Measurements from ENCODE around the gene BOLA1. TPM values are rescaled to one million over a fixed set of nuclear protein-coding genes. Genes with fewer than 3 reads are reported as not detected.

Gene BOLA1
- total and polyA plus RNA-seq, 2 donors (not counting 3 experiments of a cell fraction or from before 2014, with no cell fraction given): 10.8 to 12.2 TPM

- no peak for DNase-seq (ENCODE audit: low read depth, low spot score)
- intact Hi-C loops (cut with micrococcal nuclease): no loop called here
- dilution Hi-C loops (cut with MboI; ENCODE audit: extremely low pct_ligation_motif_present, low sequenced_read_pairs): no loop called here
- ChIA-PET POLR2A (no interaction called here), CTCF (interaction anchor here (0.9 kb wide), 1 partner anchor 144 kb away, joined by 6 read pairs; no protein-coding TSS in a partner anchor)
- H4K20me1 ChIP-seq (replicated peaks; ENCODE audit: control insufficient read depth, extremely low read depth, insufficient read depth, low read length): no peaks in the 10 kb centered on the region
- no peaks in the 10 kb centered on the region for H3K9me1 ChIP-seq (replicated peaks; ENCODE audit: control insufficient read depth, extremely low read depth, insufficient read depth, low read length)
- no peaks in the 10 kb centered on the region for H3K79me2 ChIP-seq (ENCODE audit: control insufficient read depth, insufficient read depth, low read length)
- no TSS peak for BruUV-seq (replicated peaks)
- H3K9me3 ChIP-seq (replicated peaks; ENCODE audit: control insufficient read depth, insufficient read depth, low read length): no peaks in the 10 kb centered on the region
- peaks cover 0 to 7% of the 10 kb centered on the region in 2 experiments for H3K27me3 ChIP-seq (ENCODE audit: control insufficient read depth in 2 of 2, insufficient read depth in 2 of 2, low read length in 2 of 2)
- H3K36me3 ChIP-seq (ENCODE audit: control insufficient read depth in 2 of 2, extremely low read depth in 1 of 2, insufficient read depth in 2 of 2, low read length in 2 of 2): no peaks in the 10 kb centered on the region
- no peaks in the 10 kb centered on the region for H3K4me1 ChIP-seq (ENCODE audit: control insufficient read depth, extremely low read depth, insufficient read depth, low read length)
- no peak overlapping the region for H3K4me3 ChIP-seq (replicated peaks in 1 of 3; ENCODE audit: insufficient read depth in 1 of 3, low read depth in 1 of 3, low read length in 3 of 3)
- H3K27ac ChIP-seq (ENCODE audit: insufficient read depth, low read depth, low read length): no peak overlapping the region
- H3K9ac ChIP-seq (replicated peaks; ENCODE audit: extremely low read depth, insufficient read depth, low read length): no peak overlapping the region
- TF ChIP-seq POLR2AphosphoS5 (IDR thresholded peaks at IDR 0.05; ENCODE audit: insufficient read depth, low read depth, low read length): no peak
- TF ChIP-seq, protein P1, sequence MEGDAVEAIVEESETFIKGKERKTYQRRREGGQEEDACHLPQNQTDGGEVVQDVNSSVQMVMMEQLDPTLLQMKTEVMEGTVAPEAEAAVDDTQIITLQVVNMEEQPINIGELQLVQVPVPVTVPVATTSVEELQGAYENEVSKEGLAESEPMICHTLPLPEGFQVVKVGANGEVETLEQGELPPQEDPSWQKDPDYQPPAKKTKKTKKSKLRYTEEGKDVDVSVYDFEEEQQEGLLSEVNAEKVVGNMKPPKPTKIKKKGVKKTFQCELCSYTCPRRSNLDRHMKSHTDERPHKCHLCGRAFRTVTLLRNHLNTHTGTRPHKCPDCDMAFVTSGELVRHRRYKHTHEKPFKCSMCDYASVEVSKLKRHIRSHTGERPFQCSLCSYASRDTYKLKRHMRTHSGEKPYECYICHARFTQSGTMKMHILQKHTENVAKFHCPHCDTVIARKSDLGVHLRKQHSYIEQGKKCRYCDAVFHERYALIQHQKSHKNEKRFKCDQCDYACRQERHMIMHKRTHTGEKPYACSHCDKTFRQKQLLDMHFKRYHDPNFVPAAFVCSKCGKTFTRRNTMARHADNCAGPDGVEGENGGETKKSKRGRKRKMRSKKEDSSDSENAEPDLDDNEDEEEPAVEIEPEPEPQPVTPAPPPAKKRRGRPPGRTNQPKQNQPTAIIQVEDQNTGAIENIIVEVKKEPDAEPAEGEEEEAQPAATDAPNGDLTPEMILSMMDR (IDR thresholded peaks at IDR 0.05; ENCODE audit: extremely low read depth in 1 of 2, insufficient read depth in 1 of 2, low read depth in 1 of 2, low read length in 2 of 2): no peak
- H3K4me2 ChIP-seq (ENCODE audit: insufficient read depth, low read length): no peak overlapping the region
- H2AFZ ChIP-seq (ENCODE audit: low read depth, low read length): no peak overlapping the region
- no peak for FAIRE-seq
Observed at GRCh38 chr1:149906570-149907075, 7.3 kb downstream of the BOLA1 start.

DNA sequence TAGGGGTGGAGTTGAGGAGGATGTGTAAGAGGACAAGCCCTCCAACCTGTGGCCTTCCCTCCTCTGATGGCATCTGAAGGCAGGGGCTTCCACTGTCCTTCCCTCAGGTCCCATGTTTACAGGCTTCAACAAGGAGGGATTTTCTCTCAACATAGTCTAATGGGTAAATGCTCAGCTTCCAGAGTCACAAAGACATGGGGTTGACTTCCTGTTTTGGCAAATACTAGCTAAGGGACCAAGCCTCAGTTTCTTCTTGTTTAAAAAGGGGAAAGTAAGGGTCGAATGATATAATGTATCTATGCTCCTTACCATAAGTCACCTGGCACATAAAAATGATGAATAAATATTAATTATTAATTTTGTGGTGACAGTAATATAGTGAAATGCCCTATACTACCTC is 15.2 kb downstream of the BOLA1 start:
- POLR2A ChIA-PET: no interaction called here
- intact Hi-C loops (cut with micrococcal nuclease): no loop called here

More for the DNA sequence above, 15.2 kb downstream of the BOLA1 start:
- H4K20me1 ChIP-seq (replicated peaks; ENCODE audit: control insufficient read depth, extremely low read depth, insufficient read depth, low read length): no peaks in the 10 kb centered on the region
- FAIRE-seq (no peak), DNase-seq (ENCODE audit: low read depth, low spot score) (no peak)
- CTCF ChIA-PET: interaction anchor here (1.5 kb wide), 1 partner anchor 272 kb away, joined by 4 read pairs; no protein-coding TSS in a partner anchor
- H3K9ac ChIP-seq (replicated peaks; ENCODE audit: extremely low read depth, insufficient read depth, low read length): no peak overlapping the region
- no peaks in the 10 kb centered on the region for H3K36me3 ChIP-seq (ENCODE audit: control insufficient read depth in 2 of 2, extremely low read depth in 1 of 2, insufficient read depth in 2 of 2, low read length in 2 of 2)
- no peak overlapping the region for H3K4me2 ChIP-seq (ENCODE audit: insufficient read depth, low read length)
- no peaks in the 10 kb centered on the region for H3K9me1 ChIP-seq (replicated peaks; ENCODE audit: control insufficient read depth, extremely low read depth, insufficient read depth, low read length)
- H3K79me2 ChIP-seq (ENCODE audit: control insufficient read depth, insufficient read depth, low read length): no peaks in the 10 kb centered on the region
- BruUV-seq (replicated peaks): no TSS peak
- no peak overlapping the region for H2AFZ ChIP-seq (ENCODE audit: low read depth, low read length)
- H3K9me3 ChIP-seq (replicated peaks; ENCODE audit: control insufficient read depth, insufficient read depth, low read length): no peaks in the 10 kb centered on the region
- TF ChIP-seq, protein P1 (IDR thresholded peaks at IDR 0.05; ENCODE audit: extremely low read depth in 1 of 2, insufficient read depth in 1 of 2, low read depth in 1 of 2, low read length in 2 of 2): no peak
- no peak for TF ChIP-seq POLR2AphosphoS5 (IDR thresholded peaks at IDR 0.05; ENCODE audit: insufficient read depth, low read depth, low read length)
- TF ChIP-seq MYC (IDR thresholded peaks at IDR 0.05; ENCODE audit: low read depth, low read length): no peak
- no peak for TF ChIP-seq GATA2 (IDR thresholded peaks at IDR 0.05; ENCODE audit: insufficient read depth, insufficient read length, low read depth, low read length)
- no peak for TF ChIP-seq EZH2 (IDR thresholded peaks at IDR 0.05; ENCODE audit: borderline replicate concordance, low read depth, low read length, severe bottlenecking)
- no peak for TF ChIP-seq FOS (IDR thresholded peaks at IDR 0.05; ENCODE audit: borderline replicate concordance, insufficient read depth, low read length)
- H3K4me3 ChIP-seq (replicated peaks in 1 of 3; ENCODE audit: insufficient read depth in 1 of 3, low read depth in 1 of 3, low read length in 3 of 3): no peak overlapping the region
- dilution Hi-C loops (cut with MboI; ENCODE audit: extremely low pct_ligation_motif_present, low sequenced_read_pairs): no loop called here
- H3K27me3 ChIP-seq (ENCODE audit: control insufficient read depth in 2 of 2, insufficient read depth in 2 of 2, low read length in 2 of 2): peaks cover 17 to 28% of the 10 kb centered on the region in 2 experiments
- H3K4me1 ChIP-seq (ENCODE audit: control insufficient read depth, extremely low read depth, insufficient read depth, low read length): peaks cover 3% of the 10 kb centered on the region
- H3K27ac ChIP-seq (ENCODE audit: insufficient read depth, low read depth, low read length): no peak overlapping the region

Measured in endothelial cell of umbilical vein (primary cell).